Left lung (tissue), 10 donors: Measurements from ENCODE around the gene CMC2. TPM values are rescaled to one million over a fixed set of nuclear protein-coding genes. Genes with fewer than 3 reads are reported as not detected.

Experiments used
- ATAC-seq: fragments of 200-7000 bp; cut with Tn5 transposase; one replicate; pipeline ENCODE4 v1.9.1; 2020; ENCODE audit warnings: moderate library complexity
- DNase-seq, 4 donors: peaks; one replicate each; pipeline ENCODE4 v3.0.0-alpha.2; 2013 to 2020
- H3K27ac ChIP-seq, 2 donors: fragments of 200-600 bp; sonication (generic) in 1 of 2; one replicate each; pipeline versions ENCODE4 v1.5.0 to v1.8.0; 2020 to 2021
- H3K27me3 ChIP-seq, 2 donors: fragments of 200-600 bp; sonication (generic) in 1 of 2; one replicate each; pipeline versions ENCODE4 v1.5.0 to v1.8.0; 2020 to 2021
- H3K36me3 ChIP-seq, 2 donors: fragments of 200-600 bp; sonication (generic) in 1 of 2; one replicate each; pipeline versions ENCODE4 v1.5.0 to v1.8.0; 2020 to 2021
- H3K4me1 ChIP-seq, 2 donors: fragments of 200-600 bp; one replicate each; pipeline ENCODE4 v1.8.0; 2021
- H3K4me3 ChIP-seq, 2 donors: fragments of 200-600 bp; sonication (generic) in 1 of 2; one replicate each; pipeline versions ENCODE4 v1.5.0 to v1.8.0; 2020 to 2021; ENCODE audit warnings: mild to moderate bottlenecking in 1 of 2
- H3K9me3 ChIP-seq, 2 donors: fragments of 200-600 bp; sonication (generic) in 1 of 2; one replicate each; pipeline versions ENCODE4 v1.5.0 to v1.8.0; 2020 to 2021
- intact Hi-C, 2 donors: fragments of 100-400 bp; cut with DNase I; formaldehyde crosslinking; loops; one replicate each; pipeline versions ENCODE4 v1.11.2 to v1.14.2; 2022
- polyA plus RNA-seq, 6 donors: library from polyadenylated mRNA; unstranded; fragments of 120-200 nt; gene quantifications; one replicate each; pipeline ENCODE4 v1.2.1, GENCODE V29; 2013; ENCODE audit not compliant: insufficient read length in 6 of 6
- total RNA-seq, 2 donors: library from RNA; stranded (reverse); fragmentation: NEBNext Ultra II Directional; extraction: Animal tissue kit (Norgen Biotek cat#: 25700); gene quantifications; one replicate each; pipeline ENCODE4 v1.2.1, GENCODE V29; 2021
- TF ChIP-seq, protein P1 (sequence below), 2 donors: fragments of 200-600 bp; sonication (generic) in 1 of 2; IDR thresholded peaks; one replicate each; pipeline versions ENCODE4 v1.5.0 to v1.8.0; 2021; ENCODE audit warnings: antibody characterized with exemption in 2 of 2
- donor health status: DM: no; HTN: yes; CAD: no.
- donor health status: DM: no; HTN: no; CAD: no.

CMC2 gene
- total and polyA plus RNA-seq, 8 donors, result 38.8 to 52.1 (median 44.3) TPM

DNA sequence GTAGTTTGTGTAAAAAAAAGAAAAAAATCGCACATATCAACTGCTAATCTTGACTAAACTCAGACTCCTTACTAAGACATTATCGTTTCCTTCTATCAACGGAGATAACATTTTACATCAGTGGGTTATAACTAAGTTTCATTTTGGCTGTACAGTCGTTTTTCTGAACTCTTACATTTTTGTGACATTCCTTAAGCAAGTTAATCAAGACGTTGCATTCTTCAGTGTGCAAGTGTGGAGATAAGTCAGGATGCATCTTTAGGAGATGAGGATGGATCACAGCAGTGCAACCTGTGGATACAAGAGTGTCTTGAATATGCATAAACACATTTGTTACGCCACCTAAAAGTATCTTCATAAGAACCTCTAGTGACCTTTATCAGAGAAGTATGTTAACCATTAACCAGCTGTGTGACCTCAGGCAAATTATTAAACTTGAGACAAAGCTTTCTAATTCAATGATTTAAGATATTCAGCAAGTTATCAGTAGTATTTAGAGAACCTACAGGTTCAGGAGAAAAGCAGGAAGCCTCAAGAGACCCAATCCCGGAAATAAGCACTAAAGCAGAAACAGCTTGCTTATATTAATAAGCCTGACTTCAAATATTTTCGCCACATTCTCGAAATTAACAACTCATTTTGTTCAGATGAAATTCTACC, 9.4 kb downstream of the CMC2 start:
- Histone ChIP-seq H3K4me3 (peak overlapping the region in 1 of 2 donors; percentile 28), H3K9me3 (no peaks in the 10 kb centered on the region), H3K27ac (peak overlapping the region; percentile 70), H3K36me3 (no peaks in the 10 kb centered on the region), H3K27me3 (no peaks in the 10 kb centered on the region), H3K4me1 (peaks cover 7 to 16% of the 10 kb centered on the region in 2 donors)
- intact Hi-C loops, result no loop called here
- DNase-seq, result no peak
- TF ChIP-seq, protein P1, sequence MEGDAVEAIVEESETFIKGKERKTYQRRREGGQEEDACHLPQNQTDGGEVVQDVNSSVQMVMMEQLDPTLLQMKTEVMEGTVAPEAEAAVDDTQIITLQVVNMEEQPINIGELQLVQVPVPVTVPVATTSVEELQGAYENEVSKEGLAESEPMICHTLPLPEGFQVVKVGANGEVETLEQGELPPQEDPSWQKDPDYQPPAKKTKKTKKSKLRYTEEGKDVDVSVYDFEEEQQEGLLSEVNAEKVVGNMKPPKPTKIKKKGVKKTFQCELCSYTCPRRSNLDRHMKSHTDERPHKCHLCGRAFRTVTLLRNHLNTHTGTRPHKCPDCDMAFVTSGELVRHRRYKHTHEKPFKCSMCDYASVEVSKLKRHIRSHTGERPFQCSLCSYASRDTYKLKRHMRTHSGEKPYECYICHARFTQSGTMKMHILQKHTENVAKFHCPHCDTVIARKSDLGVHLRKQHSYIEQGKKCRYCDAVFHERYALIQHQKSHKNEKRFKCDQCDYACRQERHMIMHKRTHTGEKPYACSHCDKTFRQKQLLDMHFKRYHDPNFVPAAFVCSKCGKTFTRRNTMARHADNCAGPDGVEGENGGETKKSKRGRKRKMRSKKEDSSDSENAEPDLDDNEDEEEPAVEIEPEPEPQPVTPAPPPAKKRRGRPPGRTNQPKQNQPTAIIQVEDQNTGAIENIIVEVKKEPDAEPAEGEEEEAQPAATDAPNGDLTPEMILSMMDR (IDR thresholded peaks at IDR 0.05), result no peak
- peak; percentile 48 for ATAC-seq

DNA sequence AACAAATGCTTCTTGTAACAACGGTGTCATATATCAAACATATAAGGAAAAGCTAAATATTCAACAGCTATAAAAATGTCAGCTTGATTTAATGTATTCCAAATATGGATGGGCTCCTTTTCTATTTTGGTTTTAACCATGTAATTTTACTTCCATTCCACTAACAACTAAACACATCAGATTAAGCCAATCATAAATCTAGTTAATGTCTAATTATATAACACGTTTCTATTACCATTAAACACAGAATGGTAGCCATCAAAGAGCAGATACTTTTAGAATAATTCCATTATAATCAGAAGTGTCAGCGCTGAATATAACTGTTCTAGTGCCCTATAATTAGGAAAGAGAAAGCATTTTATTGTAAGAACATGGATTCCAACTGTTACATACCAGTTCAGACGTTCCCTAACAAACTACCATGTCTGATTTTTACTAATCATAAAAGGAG, 10.0 kb downstream of the CMC2 start:
- no peaks in the 10 kb centered on the region for H3K36me3 ChIP-seq
- peak overlapping the region in 1 of 2 donors; percentile 28 for H3K4me3 ChIP-seq
- no peaks in the 10 kb centered on the region for H3K27me3 ChIP-seq
- H3K9me3 ChIP-seq, result no peaks in the 10 kb centered on the region
- TF ChIP-seq, protein P1 (IDR thresholded peaks at IDR 0.05), result no peak
- peak overlapping the region; percentile 70 for H3K27ac ChIP-seq
- peaks cover 7 to 16% of the 10 kb centered on the region in 2 donors for H3K4me1 ChIP-seq
- no peak for DNase-seq
- peak; percentile 8 for ATAC-seq
- intact Hi-C loops, result no loop called here

DNA sequence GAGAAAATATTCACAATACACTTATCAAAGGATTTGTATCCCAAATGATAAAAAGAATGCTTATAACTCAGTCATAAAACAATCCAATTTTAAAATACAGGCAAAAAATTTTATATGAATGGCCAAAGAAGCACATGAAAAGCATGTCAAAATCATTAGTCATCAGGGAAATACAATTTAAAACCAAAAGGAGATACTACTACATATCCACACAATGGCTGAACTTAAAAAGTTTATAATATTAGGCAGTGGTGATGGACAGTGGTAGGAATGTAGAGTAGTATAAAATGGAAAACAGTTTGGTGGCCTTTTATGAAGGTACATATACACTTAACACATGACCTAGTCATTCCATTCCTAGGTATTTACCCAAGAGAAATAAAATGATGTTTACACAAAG, 12.2 kb downstream of the CMC2 start:
- peak; percentile 17 for ATAC-seq
- intact Hi-C loops, result no loop called here
- no peak overlapping the region for H3K4me3 ChIP-seq
- H3K4me1 ChIP-seq, result peaks cover 7 to 16% of the 10 kb centered on the region in 2 donors
- no peak overlapping the region for H3K27ac ChIP-seq
- peaks cover 0 to 13% of the 10 kb centered on the region in 2 donors for H3K36me3 ChIP-seq
- no peaks in the 10 kb centered on the region for H3K27me3 ChIP-seq
- no peaks in the 10 kb centered on the region for H3K9me3 ChIP-seq
- TF ChIP-seq, protein P1 (IDR thresholded peaks at IDR 0.05), result no peak
- no peak for DNase-seq

DNA sequence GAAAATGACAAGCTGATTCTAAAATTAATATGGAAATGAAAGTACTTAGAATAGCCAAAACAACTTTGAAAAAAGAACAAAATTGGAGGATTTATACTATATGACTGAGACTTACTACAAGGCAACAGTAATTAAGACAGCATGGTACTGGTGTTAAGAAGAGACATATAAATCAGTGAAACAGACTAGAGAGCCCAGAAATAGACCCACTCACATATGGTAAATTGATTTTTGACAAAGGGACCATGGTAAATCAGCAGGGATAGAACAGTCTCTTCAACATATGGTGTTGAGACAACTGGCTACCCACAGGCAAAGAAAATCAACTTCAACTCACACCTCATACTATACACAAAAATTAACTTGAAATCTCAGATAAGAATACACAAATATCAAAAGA, 12.9 kb downstream of the CMC2 start:
- no peak overlapping the region for H3K4me3 ChIP-seq
- peaks cover 7 to 16% of the 10 kb centered on the region in 2 donors for H3K4me1 ChIP-seq
- H3K27ac ChIP-seq, result no peak overlapping the region
- ATAC-seq, result no peak
- H3K9me3 ChIP-seq, result no peaks in the 10 kb centered on the region
- TF ChIP-seq, protein P1 (IDR thresholded peaks at IDR 0.05), result no peak
- no peak for DNase-seq
- intact Hi-C loops, result no loop called here
- no peaks in the 10 kb centered on the region for H3K27me3 ChIP-seq
- H3K36me3 ChIP-seq, result peaks cover 0 to 13% of the 10 kb centered on the region in 2 donors

DNA sequence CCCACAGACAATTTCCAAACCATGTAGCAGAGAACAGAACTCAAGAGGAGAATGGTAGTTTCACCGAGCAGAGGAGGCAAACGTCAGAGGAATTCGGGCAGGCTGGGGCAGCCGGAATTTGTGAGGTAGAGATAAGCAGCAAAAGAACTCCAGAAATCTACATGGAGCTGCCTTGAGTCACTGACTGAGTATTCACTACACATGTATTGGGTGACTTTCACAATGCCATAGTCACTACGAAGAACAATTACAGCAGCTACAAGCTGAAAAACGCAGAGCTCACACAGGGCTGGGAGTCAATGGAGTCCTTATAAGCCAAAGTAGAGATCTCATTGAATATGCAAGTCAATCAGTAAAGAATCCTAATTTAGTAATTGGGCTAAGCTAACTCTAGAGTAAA, 13.4 kb downstream of the CMC2 start:
- peaks cover 7 to 16% of the 10 kb centered on the region in 2 donors for H3K4me1 ChIP-seq
- ATAC-seq, result peak; percentile 85
- intact Hi-C loops, result no loop called here
- no peak overlapping the region for H3K4me3 ChIP-seq
- no peaks in the 10 kb centered on the region for H3K9me3 ChIP-seq
- H3K27ac ChIP-seq, result peak overlapping the region in 1 of 2 donors; percentile 42
- H3K27me3 ChIP-seq, result no peaks in the 10 kb centered on the region
- TF ChIP-seq, protein P1 (IDR thresholded peaks at IDR 0.05), result no peak
- DNase-seq, result peak in 1 of 4 donors; percentile 45
- peaks cover 0 to 13% of the 10 kb centered on the region in 2 donors for H3K36me3 ChIP-seq
